RCC 7860 (cell line): ENCODE results near the gene TJP2.
A peak's percentile ranks its signal among the peaks of the same experiment; 100 is the strongest.
"Not testable (repeated sequence)": the region's sequence is repeated elsewhere in the genome, so short reads cannot be mapped to it uniquely, and the experiment has no call there.

ENCODE experiments used
- DNase-seq: peaks from one replicate; pipeline ENCODE4 v3.0.0-alpha.2; 2015; ENCODE audit warnings: low spot score
- FAIRE-seq: peaks from 2 replicates; lab custom pipeline; 2012; peaks lifted over from hg19 to GRCh38; lab: Jason Lieb, UNC

TJP2 gene

GRCh38 chr9:69157751-69158466 lies 16.2 kb upstream of the TJP2 start:
- FAIRE-seq (no peak), DNase-seq (no peak)

- DNase-seq, result no peak
- FAIRE-seq, result no peak
Observed at GRCh38 chr9:69158471-69158870, 15.6 kb upstream of the TJP2 start.

GRCh38 chr9:69164573-69164972 lies 9.5 kb upstream of the TJP2 start:
- not testable (repeated sequence) for FAIRE-seq, DNase-seq

GRCh38 chr9:69165581-69165980 lies 8.5 kb upstream of the TJP2 start:
- FAIRE-seq, result no peak
- DNase-seq, result no peak

GRCh38 chr9:69168709-69169217 lies 5.3 kb upstream of the TJP2 start:
- FAIRE-seq (no peak), DNase-seq (no peak)

GRCh38 chr9:69170231-69170630 lies 3.8 kb upstream of the TJP2 start:
- FAIRE-seq (no peak), DNase-seq (no peak)

- no peak for FAIRE-seq
Observed at GRCh38 chr9:69171049-69171448, 3.0 kb upstream of the TJP2 start.

GRCh38 chr9:69171517-69171916 lies 2.6 kb upstream of the TJP2 start:
- FAIRE-seq (no peak), DNase-seq (no peak)

More at GRCh38 chr9:69171049-69171448, 3.0 kb upstream of the TJP2 start:
- peak; percentile 58 for DNase-seq

- FAIRE-seq (no peak), DNase-seq (no peak)
Observed at GRCh38 chr9:69172895-69173294, 1.2 kb upstream of the TJP2 start.

GRCh38 chr9:69173497-69173890 lies 583 bp upstream of the TJP2 start:
- DNase-seq, result no peak
- FAIRE-seq, result no peak

GRCh38 chr9:69174616-69175463 lies 763 bp downstream of the TJP2 start:
- FAIRE-seq, result peak; percentile 93

GRCh38 chr9:69175486-69175885 lies 1.4 kb downstream of the TJP2 start:
- FAIRE-seq, result no peak

More at GRCh38 chr9:69174616-69175463, 763 bp downstream of the TJP2 start:
- peak; percentile 97 for DNase-seq

GRCh38 chr9:69176471-69177171 lies 2.5 kb downstream of the TJP2 start:
- FAIRE-seq, result no peak
- DNase-seq, result no peak

More at GRCh38 chr9:69175486-69175885, 1.4 kb downstream of the TJP2 start:
- DNase-seq, result no peak

GRCh38 chr9:69178583-69179011 lies 4.5 kb downstream of the TJP2 start:
- DNase-seq (peak; percentile 52), FAIRE-seq (peak; percentile 38)

GRCh38 chr9:69179037-69179436 lies 5.0 kb downstream of the TJP2 start:
- no peak for DNase-seq
- FAIRE-seq, result no peak

- DNase-seq (no peak), FAIRE-seq (no peak)
Observed at GRCh38 chr9:69180200-69180599, 6.1 kb downstream of the TJP2 start.

GRCh38 chr9:69180670-69181069 lies 6.6 kb downstream of the TJP2 start:
- DNase-seq (peak; percentile 93), FAIRE-seq (peak; percentile 90)

GRCh38 chr9:69181908-69182353 lies 7.9 kb downstream of the TJP2 start:
- DNase-seq (no peak), FAIRE-seq (no peak)

GRCh38 chr9:69184266-69184665 lies 10.2 kb downstream of the TJP2 start:
- FAIRE-seq, result no peak

GRCh38 chr9:69186841-69187611 lies 12.9 kb downstream of the TJP2 start:
- no peak for FAIRE-seq
- DNase-seq, result no peak

More at GRCh38 chr9:69184266-69184665, 10.2 kb downstream of the TJP2 start:
- no peak for DNase-seq
